GM12873 (cell line): ENCODE results near the gene ADCY7.

Experiments
- CTCF ChIP-seq: IDR thresholded peaks from 2 replicates; pipeline ENCODE4 v1.5.1; 2012; ENCODE audit warnings: low read depth, mild to moderate bottlenecking, moderate library complexity, low read length, control low read depth; ENCODE audit not compliant: insufficient read depth; ENCODE audit errors: missing control alignments

Gene ADCY7

GRCh38 chr16:50309527-50310307, 43.4 kb downstream of the ADCY7 start:
- no peak for TF ChIP-seq CTCF

GRCh38 chr16:50310308-50311133, 44.2 kb downstream of the ADCY7 start:
- no peak for TF ChIP-seq CTCF

GRCh38 chr16:50311134-50311528, 44.8 kb downstream of the ADCY7 start:
- no peak for TF ChIP-seq CTCF

GRCh38 chr16:50311891-50312501, 45.6 kb downstream of the ADCY7 start:
- TF ChIP-seq CTCF: no peak

GRCh38 chr16:50313596-50314478, 47.5 kb downstream of the ADCY7 start:
- TF ChIP-seq CTCF: no peak

GRCh38 chr16:50314665-50315064, 48.3 kb downstream of the ADCY7 start:
- no peak for TF ChIP-seq CTCF
